ENCODE results near the gene TMUB1.

GRCh38 chr7:151078233-151079040 lies 4.9 kb downstream of the TMUB1 start:
- no peak for TF ChIP-seq ESRRA (IDR thresholded peaks at IDR 0.05; ENCODE audit: borderline replicate concordance, low read length)
- TF ChIP-seq KDM5A (IDR thresholded peaks at IDR 0.05) = no peak
- TF ChIP-seq, protein P1, sequence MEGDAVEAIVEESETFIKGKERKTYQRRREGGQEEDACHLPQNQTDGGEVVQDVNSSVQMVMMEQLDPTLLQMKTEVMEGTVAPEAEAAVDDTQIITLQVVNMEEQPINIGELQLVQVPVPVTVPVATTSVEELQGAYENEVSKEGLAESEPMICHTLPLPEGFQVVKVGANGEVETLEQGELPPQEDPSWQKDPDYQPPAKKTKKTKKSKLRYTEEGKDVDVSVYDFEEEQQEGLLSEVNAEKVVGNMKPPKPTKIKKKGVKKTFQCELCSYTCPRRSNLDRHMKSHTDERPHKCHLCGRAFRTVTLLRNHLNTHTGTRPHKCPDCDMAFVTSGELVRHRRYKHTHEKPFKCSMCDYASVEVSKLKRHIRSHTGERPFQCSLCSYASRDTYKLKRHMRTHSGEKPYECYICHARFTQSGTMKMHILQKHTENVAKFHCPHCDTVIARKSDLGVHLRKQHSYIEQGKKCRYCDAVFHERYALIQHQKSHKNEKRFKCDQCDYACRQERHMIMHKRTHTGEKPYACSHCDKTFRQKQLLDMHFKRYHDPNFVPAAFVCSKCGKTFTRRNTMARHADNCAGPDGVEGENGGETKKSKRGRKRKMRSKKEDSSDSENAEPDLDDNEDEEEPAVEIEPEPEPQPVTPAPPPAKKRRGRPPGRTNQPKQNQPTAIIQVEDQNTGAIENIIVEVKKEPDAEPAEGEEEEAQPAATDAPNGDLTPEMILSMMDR (IDR thresholded peaks at IDR 0.05) = no peak
- TF ChIP-seq POLR2A (IDR thresholded peaks at IDR 0.05; ENCODE audit: low read length) = no peak
- TF ChIP-seq REST (IDR thresholded peaks at IDR 0.05) = no peak
- TF ChIP-seq JUN (IDR thresholded peaks at IDR 0.05) = no peak
- no peak for TF ChIP-seq CHD2 (IDR thresholded peaks at IDR 0.05; ENCODE audit: low read length, partially characterized antibody)
- TF ChIP-seq, protein P2, sequence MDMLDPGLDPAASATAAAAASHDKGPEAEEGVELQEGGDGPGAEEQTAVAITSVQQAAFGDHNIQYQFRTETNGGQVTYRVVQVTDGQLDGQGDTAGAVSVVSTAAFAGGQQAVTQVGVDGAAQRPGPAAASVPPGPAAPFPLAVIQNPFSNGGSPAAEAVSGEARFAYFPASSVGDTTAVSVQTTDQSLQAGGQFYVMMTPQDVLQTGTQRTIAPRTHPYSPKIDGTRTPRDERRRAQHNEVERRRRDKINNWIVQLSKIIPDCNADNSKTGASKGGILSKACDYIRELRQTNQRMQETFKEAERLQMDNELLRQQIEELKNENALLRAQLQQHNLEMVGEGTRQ (IDR thresholded peaks at IDR 0.05) = no peak
- TF ChIP-seq RFX5 (IDR thresholded peaks at IDR 0.05) = no peak
- no peak for TF ChIP-seq RAD21 (conservative IDR thresholded peaks at IDR 0.05 in 1 of 2, IDR thresholded peaks at IDR 0.05 in 1 of 2)
- TF ChIP-seq MYC (IDR thresholded peaks at IDR 0.05; ENCODE audit: borderline replicate concordance, low read length) = no peak
- TF ChIP-seq, protein P3, sequence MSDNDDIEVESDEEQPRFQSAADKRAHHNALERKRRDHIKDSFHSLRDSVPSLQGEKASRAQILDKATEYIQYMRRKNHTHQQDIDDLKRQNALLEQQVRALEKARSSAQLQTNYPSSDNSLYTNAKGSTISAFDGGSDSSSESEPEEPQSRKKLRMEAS (IDR thresholded peaks at IDR 0.05) = 0 out of 2 replicates have a peak, but pooled peaks have one; percentile 28
- TF ChIP-seq, protein P4, sequence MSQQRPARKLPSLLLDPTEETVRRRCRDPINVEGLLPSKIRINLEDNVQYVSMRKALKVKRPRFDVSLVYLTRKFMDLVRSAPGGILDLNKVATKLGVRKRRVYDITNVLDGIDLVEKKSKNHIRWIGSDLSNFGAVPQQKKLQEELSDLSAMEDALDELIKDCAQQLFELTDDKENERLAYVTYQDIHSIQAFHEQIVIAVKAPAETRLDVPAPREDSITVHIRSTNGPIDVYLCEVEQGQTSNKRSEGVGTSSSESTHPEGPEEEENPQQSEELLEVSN (IDR thresholded peaks at IDR 0.05; ENCODE audit: borderline replicate concordance, low read depth) = no peak
